GM19328 (cell line): Measurements from ENCODE around the gene HOXB3.

Source experiments
- ATAC-seq: cut with Tn5 transposase; IDR thresholded peaks from one replicate; pipeline ENCODE4 v1.9.1; 2021; ENCODE audit warnings: mild to moderate bottlenecking, moderate library complexity; ENCODE audit not compliant: unreplicated experiment

Gene HOXB3

DNA sequence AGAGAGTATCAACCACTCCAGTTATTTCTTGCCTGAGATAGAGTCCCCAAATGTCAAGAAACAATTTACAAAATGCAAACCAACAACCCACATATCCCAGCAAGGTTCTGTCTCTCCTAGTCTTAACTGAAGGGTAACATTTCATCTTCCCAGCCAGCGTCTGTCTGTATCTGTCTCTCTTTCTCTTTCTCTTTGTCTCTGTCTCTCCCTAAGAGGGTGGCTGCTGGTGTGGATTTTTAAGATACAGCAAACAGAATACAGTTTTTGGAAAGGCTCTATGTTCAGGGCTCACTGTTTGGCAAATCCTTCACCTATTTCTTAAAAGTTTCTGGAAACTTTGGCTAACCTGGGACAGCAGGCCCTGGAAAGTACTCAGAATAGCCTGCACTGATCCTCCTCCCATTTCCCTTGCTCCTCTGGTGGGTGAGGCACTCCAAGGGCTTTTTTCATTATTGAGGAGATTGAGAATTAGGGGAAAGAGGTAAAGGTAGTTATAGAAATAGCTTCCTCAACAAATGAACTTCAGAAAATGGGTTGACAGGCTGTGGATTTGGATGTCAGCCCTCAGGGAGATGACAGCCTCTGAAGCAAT is 18.1 kb downstream of the HOXB3 start:
- no peak for ATAC-seq

DNA sequence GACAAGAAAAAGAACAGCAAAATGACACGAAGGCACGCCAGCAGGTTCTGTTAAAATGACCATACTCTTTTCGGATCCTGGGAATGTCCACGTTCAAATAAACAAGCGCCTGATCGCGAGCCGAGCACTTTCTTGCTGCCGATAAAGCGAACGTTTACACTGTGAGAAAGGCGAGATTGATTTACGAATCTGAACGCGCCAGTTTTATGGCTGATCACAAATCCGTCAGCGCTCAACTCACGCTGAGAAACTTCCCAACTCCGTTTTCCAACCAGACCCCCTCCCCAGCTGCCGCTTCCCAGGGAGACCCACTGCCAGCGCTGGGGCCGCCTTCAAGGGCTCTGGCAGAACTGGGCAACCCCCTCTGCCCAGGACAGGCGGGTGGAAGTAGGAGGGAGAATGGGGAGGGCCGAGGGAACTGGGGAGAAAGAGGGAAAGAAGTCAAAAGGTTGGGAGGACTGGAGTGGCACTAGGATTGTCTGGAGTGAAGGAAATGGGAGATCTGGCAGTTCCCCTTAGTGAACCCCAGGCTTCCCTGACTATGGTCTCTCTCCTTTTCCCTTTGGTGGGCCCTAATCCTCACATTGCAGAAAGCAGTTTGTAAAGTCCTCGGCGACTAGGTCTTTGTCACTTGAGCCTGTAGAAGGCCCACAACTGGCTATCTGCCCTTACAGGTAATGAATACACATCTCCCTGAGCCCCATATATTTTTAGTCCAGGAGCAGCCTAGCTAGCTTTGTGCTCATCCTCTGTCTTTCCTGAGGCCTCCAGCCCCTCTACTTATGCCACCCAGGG is 18.8 kb downstream of the HOXB3 start:
- ATAC-seq, result no peak

DNA sequence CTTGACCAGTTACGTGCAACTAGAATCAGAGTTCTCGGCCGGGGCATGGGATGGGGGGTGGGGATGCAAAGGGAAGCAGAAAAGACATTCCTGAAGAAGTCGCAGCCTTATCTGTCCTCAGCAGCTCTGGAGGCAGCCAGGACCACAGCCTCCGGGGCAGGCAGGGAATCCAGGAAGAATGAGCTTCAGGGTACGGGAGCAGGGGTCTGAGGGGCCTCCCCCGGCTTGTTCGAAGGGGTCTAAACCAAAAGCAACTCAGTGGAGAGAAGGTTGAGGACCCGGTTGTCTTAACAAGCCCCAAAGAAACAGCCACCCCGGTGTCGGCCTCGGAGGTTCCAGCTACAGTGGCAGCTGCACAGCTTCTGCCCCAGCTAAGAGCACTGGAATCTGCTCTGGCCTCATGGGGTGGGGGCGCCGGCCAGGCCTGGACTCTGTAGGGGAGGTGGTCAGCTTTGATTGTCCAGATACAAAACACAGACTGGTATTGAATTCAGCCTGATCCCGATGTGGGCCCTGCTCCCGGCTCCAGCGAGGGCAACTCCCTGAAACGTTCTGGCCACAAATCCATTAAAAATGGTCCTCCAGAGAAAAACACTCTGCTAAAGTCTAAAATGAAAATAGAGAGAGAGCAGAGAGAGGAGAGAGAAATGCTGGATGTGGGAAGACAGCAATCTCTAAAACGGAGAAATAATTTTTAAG is 19.6 kb downstream of the HOXB3 start:
- ATAC-seq, result no peak

DNA sequence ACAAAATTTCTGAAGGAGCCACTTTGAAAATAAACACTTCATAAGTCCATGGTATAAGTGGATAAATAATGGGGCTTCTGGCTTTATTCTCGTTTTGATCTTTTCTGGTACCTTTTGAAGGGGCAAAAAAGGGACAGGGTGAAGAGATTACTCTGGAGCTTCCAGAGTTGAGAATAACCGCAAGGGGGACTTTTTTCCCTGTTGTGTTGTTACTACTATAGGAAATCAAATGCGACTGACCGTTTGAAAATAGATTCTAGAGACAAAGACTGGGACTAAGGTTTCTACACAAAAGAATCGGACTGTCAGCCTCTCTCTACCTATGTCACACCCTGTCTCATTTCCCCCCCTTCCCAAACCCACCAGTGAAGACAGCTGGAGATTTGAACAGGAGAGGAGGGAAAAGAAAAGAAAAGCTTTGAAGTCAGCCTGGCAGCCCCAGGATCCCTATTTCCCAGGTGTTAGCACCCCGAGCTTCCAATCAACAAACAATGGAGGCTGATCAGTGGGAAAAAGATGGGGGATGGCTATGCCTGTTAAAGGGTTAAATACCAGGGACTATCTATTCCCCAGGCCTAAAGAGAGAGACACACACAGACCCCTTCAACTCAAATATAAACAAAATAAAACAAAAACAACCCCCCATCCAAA is 20.2 kb downstream of the HOXB3 start:
- ATAC-seq, result no peak

DNA sequence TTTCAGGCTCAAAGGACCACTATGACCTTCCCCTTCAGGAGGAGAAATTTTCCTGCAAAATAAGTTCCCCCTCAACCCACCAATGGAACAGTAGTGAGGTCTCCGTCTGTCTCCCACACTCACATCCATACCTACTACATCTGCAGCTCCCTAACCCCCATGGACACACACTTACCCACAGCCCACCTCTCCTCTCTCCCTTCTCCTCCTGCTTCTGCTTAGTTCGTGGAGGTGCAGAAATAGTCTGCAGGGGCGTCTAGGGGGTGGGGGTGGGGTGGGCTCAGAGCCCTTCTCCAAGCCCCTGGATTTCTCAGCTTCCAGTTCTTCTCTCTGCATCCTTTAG is 20.8 kb downstream of the HOXB3 start:
- ATAC-seq, result no peak

DNA sequence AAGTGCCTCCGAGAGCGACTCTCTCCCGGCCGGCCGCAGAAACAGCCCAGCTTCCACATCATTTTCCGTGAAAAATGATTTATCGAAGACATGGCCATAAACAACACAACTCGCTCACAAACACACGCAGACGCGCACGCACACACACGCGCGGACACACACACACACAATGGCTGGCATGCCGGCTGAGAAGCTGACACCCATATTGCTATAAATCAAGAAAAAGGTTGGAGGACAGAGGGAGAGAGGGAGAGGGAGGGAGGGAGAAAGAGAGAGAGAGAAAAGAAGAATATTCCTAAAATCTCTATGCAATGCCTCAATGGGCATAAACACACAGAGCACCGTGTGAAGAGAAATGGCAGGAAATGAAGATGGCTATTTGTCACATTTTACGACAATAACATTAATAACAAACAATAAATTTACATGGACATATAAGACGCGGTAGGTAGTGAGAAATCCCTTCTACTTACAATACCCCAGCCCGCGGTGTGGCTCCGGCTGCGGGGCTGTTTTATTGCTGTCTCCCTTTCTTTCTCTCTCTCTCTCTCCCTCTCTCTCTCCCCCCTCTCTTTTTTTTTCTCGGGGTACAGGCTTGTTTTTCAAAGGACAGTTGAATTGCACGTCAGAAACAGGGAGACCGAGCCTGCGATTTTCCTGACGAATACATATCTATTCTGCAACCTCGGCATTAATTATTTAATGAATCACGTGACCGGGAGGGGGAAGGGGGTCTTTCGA is 21.4 kb downstream of the HOXB3 start:
- ATAC-seq, result no peak

DNA sequence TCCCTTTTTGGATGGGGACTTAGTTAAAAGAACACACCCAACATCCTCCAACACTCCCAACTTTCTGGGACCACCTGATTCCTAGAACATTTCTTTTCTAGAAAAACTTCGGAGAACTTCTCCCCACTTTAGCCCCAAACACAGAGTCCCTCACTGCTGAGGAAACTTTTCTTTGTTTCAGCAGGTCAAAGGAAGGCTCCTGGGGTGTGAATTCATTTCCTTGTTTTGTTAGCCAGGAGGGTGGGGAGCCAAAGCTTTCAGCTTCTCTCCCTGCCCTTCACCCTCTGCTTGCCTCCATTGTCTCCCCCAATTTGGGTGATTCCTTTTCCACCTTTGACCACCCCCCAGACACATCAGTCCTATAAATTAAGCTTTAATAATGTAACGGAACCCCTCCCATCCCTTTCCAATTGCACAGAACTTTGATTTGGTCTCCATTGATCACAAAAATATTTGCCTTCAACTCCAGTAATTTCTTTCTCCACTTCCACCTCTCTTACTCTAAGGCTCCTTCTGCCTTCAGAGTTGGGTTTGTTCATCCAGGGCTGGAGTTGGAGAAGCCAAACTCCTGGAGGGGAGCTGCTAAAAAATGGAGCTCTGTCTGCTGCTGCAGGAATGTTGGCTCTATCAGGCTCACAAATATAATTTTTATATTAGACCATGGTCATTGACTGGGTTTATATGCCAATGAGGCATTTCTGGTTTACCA is 22.2 kb downstream of the HOXB3 start:
- no peak for ATAC-seq

DNA sequence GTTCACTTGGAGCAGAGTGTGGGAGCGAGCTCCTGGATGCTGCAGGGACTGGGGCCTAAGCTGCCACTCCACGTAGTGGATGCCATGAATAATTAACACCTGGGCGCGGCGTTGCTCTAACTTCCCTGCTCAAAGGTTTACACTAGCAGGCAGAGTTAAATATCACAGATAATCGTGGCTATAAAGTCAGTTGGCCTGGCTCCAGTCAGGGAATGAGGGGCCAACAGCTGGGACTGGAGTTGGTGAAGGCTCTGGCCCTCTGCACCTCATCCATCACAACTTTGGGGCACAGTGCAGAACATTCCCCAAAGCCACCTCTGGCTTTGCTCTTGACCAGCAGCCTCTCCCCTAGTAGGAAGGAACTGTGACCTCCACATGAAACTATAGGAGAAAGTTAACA is 22.8 kb downstream of the HOXB3 start:
- ATAC-seq, result no peak

DNA sequence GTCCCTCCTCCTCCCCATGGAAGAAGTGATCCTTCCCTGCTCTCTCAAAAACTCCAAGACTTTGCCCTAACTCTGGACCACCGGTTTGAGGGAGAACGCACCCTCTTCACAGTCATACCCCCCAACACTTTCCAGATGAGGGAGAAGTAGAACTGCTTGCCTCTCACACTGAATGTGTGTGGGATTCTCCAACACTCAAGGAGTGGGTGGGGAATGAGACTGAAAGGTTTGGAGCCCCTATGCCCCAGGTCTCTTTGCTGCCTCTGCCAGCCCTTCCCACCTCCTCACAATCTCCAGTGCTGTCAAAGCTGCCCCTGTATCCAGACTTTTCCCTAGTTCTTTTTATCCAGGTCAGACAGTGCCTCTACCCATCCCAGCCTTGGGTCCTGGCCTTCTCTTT is 23.3 kb downstream of the HOXB3 start:
- ATAC-seq, result no peak

DNA sequence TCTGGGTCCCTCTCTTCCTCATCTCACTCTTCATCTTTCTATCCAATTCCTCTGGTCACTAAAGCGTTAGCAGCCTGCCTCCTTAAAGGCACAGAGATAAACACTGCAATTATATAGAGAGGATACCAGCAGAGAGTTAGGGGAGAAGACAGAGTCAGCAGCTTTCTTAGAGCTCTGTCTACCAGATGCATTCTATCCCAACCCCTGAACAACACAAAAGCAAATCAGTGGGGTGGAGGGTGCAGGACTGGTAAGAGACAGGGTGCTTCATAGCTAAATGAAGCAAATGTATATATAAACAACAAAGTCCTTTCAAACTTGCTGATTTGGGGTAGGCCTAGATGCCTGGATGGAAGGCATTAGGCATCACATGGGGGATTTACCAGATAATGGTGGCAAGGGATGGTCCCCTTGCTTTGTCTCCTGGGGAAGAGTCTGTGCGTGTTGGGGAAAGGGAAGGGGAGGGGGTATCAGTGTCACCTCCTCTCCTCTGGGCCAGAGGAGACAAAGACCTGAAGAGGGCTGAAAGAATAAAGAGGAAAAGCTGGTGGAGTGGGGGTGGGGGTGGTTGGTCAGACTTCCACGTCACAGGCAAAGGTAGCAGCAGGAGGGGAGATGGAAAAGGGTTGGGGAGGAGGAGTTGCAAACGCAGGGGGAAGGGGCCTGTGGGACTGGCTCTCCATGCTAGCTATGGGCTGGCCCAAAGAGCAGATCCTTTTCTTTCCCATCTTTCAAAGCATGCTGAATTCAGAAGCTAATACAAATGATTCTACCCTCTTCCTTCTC is 23.9 kb downstream of the HOXB3 start:
- no peak for ATAC-seq

DNA sequence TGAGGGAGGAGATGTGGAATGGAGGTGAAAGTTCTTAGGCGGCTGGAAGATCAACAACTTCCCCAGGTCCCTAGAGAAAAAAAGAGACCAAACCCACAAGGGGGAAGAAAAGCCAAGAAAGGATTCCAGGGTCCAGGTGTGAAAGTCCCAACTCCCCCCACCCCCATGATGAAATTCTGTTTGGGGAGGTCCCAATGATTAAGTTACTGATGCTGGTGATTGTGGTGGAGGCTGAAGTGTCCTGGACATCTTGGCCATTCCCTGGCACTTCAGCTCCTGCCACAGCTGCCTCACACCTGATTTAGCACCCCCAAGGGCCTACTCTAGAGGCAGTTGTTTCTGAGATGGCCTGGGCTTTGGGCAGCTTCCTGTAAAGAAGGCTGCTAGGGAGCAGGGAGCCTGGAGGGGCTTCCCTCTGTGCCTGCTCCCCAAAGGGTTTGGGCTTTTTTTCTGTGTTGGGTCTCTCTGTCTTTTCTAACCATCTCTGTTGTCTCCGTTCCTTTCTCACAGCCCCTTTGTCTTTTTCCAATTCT is 25.0 kb downstream of the HOXB3 start:
- ATAC-seq, result no peak

DNA sequence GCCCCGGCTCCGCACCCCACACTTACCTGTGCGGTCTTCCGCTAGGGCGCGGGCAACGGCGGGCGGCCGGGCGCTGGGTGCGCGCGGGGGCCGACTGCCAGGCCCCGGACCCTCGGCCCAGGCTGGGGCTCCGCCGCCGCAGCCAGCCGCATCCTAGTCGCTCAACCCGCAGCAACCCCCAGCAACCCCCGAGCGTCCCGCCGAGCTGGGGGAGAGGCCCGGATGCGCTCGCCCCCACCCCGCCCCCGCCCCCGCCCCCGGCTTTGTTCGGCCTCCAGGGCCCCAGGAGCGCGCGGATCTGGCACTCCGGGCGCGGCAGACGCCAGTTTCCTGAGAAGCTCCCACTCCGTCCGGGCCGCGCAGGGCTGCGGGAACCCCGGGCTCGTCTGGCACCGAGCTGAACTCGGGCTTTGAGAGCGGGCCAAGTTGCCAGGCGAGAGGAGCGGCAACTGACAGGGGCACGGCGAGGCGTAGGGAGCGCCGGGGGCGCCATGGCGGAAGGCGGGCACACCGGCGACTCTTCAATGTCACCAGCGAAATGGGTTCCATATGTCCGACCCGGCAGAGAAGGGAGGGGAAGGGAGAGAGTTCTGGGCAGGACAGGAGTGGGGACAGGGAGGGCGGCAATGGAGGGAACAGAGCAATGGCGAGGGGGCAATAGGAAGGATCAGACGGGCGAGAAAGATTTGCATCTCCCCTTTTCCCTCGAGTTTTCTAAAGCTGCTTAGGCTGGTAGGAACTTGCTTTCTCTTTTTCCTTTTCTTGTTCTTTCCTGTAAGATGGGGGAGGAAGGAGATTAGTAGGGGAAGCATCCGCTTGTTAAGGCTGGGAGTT is 25.6 kb downstream of the HOXB3 start:
- ATAC-seq, result no peak

DNA sequence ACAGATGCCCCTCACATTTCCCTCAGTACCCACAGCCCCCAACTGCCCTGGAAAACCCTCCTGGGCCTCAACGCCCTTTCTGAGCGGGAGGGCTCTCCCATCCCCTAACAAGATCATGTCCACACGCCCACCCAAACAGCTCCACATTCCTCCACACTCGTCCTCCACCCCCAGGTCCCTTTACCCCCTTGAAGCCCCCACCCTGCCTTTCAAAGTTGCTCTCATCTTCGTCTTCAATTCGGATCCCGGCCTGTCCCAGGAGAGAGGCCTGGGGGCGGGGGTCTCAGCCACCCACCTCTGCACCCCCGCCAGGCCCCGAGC is 26.2 kb downstream of the HOXB3 start:
- ATAC-seq, result no peak

DNA sequence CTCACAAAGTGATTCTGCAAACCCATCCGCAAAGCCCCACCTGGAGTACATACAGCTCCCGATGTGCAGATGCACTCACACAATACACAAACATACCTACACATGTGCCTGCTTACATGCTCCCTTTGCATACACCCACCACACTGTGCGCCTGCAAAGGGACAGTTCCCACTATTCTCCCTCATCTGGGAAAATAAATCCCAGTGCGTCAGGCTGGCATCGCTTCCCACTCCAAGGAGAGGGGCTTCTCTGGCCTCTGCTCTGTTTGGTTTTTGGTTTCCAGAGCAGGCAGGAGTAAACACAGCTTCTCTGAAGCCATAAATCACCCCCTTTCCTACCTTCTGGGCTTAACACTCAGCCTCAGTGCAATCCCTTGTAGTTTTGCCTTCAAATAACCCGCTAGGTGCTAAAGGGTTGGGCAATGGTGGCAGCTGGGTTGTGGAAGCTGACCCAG is 26.6 kb downstream of the HOXB3 start:
- ATAC-seq, result no peak

DNA sequence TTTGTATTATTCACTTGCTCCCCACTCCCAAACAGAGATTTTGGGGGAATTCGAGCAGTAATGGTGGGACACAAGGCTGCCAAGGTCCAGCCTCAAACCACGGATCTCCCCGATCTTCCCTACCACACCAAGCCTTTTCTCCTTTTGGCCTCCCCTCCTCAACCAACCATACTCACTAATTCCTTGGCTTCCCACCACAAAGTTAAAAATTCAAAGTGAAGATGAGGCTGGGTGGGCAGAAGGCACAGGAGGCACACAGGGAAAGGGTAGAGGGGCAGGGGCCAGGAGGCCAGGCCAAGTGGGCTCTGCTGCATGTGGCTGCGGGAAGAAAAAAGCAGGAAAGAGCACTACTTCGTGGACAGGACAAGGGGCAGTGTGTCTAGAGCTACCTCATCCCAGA is 27.1 kb downstream of the HOXB3 start:
- ATAC-seq, result no peak

DNA sequence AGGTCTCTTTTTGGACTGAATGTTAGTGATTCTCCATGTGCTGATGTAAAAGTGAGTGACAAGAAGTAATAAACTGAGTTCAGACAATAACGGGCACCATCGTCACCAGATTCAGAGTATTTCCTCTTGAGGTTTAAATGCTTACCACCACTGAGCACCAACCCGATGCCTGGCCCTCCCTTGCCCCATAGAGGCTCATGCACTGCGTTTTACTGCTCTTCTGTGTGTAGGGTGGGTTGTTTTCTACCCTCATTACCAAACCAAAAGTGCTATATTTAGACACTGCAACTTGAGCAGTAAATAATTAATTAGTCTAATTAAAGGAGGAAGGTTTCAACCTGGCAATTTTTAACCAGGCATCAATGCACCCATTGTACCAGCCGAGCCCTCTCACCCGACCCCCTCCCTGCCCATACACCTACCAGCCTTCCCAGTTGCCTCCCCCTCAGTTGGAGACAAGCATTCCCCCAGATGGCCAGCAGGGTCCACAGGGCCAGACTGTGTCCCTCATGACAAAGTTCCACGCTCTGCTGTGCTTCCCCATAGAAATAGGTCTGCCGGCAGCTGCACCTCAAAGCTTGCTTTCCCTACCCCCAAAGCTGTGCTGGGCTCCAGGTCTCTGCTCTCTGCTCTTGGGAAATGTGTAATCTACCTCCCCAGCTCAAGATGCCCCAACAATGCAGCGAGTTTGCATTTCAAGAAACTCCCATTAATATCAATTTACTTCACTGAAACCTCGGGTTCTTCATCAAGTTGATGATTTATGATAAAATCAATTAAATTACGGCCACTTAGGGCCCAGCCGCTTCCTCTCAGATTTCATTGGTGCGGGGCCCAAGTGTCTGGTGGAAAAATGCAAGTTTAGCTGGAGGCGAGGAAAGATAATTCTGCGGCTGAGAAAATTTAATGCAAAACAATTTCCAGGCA is 27.9 kb downstream of the HOXB3 start:
- no peak for ATAC-seq
